GM19035 (cell line): ENCODE results near the gene CLDN19.
"Not testable (repeated sequence)": the region's sequence is repeated elsewhere in the genome, so short reads cannot be mapped to it uniquely, and the experiment has no call there.

Experiments used
- ATAC-seq: cut with Tn5 transposase; IDR thresholded peaks from one replicate; pipeline ENCODE4 v1.9.1; 2021; ENCODE audit not compliant: unreplicated experiment

The CLDN19 gene

DNA sequence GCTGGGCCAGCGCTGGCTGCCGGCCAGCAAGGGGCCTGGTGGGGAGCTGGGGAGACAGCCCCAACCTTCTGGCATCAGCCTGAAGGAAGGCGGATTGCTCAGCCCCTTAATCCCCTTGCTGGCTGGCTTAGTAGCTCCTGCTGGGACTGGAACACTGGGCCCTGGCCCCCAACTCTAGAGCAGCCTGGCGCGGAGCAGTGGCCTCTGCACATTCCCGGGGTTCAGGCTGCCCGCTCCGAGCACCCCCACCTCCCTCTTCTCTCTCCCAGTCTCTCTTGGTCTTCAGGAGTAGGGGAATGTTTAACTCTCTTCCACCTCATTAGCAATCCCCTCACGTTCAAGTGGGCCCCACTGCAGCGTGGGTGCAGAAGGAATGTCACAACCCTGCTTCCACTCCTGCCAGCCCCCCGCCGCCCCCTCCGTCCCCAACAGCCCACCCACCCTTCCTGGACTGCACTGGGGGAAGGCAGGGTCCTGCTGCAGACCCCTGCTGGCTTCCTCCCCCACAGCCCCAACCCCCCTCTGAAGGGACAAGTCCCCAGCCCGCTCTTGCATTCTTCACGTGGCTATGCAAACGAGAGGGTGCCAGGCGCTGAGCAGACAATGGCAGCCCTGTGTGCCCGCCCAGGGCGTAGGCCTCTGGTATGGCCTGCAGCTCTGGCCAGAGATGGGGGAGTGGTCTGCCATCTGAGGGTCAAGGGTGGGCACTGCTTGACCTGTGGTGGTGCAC is 980 bp upstream of the CLDN19 start:
- ATAC-seq, result no peak

DNA sequence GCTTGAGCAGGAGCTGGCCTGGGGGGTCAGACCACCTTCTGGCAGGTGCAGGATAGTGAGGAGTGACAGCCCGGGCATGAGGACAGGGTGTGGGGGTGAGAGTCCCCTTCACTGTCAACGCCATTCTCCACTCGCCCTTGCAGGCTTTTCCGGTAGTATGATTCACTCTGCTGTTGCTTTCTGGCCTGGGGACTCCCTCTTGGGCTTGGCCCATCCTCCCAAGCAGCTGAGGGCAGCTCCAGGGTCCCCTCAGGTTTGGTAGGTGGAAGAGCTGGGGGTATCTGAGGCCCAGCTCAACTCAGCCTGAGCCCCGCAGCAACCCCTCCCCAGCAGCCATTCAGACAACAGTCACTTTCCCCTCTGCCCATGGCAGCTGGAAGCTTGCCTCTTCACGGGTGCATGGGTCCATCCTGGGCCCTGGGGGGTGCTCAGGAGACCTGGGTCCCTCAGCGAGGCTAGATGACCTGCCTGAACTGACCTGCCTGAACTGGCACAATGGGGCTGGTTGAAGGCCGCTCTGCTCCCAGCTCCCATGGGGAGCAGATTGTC is 1.3 kb downstream of the CLDN19 start:
- no peak for ATAC-seq

DNA sequence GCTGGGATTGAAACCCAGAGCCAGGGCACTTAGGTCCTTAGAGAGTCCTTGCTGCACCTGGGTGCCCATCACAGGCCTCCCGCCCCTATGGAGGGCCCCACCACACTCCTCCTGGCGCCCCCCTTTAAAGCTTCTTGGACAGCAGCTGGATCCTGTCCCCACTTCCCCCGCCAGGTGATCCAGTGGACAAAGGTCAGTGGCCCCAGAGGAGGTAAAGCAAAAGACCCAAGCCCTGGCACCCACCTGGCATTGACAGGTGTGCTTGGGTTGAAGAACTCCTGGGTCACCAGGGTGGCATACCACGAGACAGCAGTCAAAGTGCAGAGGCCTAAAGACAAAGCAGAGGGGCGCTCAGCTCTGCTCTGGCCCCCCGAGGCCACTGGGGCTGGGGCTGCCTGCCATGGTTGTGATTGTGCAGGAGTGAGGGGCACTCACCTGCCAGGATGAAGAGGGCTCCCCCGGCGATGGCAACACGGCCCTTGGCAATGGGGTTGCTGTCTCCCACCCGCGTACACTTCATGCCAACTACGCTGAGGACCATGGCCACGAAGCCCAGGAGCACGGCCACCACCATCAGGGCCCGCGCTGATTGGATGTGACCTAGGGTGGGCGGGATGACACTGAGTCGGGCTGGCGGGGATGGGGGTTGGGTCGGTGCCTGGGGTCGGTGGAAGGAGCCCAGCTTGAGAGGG is 1.9 kb downstream of the CLDN19 start:
- ATAC-seq, result no peak

DNA sequence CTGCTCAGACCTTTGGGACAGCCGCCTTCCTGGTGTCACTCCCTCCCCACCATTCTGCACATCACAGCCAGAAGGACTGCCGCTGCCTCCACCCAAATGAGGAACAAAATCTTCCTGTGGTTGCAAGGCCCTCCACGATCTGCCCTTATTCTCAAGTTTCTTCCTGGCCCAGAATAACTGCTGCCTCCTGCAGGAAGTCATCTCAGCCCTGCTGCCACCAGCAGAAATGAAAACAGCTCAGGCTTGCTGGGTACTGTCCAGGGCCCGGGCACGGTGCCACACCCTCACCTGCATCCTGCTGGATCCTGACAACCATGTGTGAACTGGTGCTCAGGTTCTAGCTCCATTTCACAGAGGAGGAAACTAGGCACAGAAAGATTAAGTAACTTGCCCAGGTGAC is 2.8 kb downstream of the CLDN19 start:
- ATAC-seq, result no peak

DNA sequence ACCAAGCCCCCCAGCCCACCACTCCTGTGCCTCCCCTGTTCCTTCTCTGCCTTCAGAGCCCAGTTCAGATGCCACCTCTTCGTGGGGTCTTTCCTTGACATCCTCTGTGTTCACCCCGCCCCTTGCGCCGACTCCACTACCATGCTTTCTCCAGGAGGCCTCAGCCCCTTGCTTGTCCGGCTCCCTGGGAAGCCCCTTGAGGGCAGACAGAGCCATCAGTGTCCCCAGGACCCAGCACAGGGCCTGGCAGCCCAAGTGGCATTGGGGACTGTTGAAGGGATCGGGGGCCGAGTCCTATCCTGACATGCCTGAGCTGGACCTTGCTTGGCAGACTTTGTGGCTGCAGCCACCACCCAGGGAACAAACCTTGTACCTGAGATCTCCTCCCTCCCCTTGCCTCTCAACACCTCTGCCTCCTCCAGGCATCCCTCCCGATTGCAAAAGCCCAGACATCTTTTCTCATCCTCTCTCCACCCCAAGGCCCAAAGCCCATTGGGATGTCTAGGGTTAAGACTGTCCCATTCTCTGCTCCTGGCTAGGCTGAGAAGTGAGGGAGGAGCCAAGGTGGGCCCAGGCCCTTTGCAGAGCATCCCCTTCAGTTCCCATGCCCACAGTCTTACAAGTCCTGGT is 3.4 kb downstream of the CLDN19 start:
- ATAC-seq, result no peak

DNA sequence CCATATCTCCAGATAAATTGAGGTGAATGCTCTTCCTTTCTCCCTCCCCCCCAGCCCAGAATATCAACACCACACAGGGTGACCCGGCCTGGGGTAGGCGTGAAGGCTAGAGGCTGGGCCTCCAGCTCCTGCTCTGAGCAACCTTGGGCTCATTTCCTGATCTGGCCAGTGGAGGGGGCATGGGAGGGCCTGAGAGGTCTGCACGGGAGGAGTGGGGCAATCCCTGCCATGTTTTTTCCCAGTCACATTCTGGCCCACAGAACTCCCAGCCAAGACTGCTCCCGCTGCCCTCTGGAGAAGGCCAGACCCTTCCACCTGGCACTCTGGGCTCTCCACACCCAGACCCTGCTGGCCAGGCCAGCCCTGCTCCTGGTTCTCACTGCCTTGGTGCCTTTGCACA is 3.9 kb downstream of the CLDN19 start:
- no peak for ATAC-seq

DNA sequence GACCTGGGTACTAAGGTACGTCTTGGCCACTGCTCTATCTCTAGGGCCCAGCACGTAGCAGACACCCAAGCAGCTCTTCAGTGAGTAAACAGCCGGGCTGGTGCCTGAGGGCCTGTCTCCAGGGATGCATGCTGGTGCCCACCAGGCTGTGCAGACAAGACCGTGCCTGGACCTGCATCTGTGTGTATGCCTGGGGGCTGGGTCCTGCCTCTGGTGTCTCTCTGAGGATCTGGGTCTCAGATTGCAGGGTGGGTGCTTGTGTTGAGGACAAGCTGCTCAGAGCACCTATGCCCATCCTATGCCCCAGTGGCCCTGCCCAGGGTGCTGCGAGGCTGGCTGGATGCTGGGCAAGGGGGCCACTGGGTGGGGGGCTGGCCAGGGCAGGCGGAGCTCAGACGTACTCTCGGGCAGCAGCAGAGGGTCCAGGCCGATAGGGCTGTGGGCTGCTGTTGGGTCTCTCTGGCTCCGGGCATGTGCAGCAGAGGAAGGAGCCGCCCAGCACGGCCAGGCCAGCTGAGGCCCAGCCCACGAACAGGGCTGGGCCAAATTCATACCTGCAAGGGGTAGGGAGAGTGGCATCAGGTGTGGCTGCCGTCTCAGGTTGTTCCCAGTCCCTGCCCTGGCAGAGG is 4.4 kb downstream of the CLDN19 start:
- ATAC-seq, result no peak

DNA sequence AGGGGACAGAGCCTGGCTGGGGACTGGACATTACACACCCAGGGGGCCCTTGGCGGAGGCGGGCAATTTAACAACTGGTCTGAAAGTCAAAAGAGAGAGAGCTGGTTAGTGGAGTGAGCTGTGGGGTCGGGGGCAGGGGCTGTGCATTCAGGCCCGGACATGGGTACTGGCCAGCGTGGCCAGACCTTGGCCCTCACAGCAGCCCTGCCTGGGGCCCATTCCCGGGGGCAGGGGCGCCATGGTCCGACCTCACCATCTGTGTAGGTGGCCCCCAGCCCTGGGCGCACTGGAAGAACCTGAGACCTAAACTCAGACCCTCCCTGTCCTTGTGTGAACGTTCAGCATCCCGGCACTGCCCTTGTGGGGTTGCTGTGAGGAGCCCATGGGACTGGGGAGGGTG is 5.0 kb downstream of the CLDN19 start:
- no peak for ATAC-seq

DNA sequence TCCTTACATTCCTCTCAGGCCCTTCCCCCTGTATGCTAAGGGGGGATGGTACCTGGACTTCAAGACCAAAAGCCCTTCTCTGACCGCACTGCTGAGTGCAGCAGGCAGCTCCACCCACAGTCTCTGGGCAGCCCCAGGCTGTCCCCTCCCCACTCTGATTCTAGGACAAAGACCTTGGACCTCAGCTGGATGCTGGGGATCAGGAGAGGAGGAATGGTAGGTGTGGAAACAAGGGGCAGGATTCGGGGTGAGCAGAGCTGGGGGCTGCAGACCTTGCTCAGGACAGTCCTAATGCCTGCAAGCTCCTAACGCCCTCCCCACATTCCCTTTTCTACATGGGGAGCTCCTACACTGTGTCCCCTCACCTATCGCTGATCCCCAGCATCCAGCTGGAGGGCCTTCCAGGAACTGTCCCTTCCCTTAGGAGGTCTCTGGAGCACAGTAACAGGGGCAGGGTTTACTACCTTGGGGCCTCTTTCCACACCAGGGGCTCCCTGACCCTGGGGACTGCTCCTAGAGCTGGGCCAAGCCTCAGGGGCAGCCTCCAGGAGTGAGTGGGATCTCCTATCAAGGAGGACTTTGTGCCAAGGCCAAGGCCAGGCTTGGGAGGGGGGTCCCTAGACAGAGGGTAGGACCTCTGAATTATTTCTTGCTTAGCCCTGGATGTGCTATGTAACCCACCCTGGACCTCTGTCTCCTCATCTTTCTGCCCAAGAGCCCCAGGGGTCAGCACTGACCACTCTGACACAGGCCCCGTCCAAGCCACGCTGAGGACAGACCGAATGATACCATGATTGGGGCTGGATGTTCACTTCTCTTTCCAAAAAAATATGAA is 5.6 kb downstream of the CLDN19 start:
- ATAC-seq, result no peak

DNA sequence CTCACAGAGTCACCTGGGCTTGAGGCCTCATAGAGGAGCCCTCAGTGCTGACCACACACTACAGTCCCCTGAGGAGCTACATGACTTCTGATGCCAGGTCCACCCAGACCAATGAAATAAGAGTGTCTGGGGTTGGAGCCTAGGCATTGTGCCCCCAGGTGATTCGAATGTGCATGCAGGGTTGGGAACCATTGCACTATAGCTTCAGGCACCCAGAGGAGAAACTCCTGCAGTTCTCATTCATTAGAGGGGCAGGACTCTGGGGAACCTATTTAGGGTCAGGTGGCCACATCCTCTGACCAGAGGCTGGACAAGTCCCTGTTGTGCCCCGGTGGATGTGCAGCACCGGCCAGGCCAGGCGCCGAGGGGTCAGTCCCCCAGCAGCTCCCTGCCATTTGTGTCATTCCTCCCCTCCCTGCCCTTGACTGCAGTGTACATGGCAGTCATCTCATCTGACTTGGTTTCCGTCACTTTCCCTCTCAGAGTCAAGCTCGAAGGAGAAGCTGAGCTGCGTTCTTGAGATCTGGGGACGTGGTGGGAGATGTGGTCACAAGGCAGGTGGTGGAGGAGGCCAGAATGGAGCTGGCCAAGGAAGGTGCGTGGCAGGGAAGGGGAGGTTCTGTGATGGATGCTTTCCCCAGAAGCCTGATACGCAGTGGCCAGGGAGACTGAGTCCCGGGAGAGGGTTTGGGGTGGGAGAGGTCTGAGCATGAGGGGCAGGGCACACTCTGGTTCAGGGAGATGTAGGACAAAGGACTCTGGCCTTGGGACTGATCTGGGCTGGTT is 6.4 kb downstream of the CLDN19 start:
- no peak for ATAC-seq

DNA sequence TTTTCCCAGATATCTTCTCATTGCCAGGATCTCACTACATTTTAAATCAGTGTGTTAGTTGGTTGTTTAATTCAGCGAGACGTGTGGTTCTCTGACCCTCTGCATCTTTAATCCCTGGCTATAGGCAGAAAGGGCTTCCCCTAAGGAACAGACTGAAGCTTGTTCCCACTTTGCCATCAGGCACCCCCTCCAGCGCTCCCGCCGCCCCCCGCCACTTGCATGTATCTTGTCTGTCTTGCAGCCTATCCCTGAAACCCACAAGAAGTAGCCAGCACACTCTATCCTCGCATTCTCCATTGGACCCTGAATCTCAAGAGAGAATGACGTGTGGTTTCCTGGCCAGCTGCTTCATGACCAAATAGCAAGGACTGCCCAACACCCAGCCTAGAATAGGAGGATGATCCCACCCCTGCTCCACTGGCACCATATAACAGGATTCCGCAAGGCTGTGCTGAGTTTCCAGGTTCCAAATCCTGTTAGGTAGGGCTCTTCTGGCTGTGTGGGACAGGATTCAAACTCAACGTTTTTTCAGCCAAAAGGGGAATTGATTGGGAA is 7.8 kb downstream of the CLDN19 start:
- ATAC-seq, result no peak

DNA sequence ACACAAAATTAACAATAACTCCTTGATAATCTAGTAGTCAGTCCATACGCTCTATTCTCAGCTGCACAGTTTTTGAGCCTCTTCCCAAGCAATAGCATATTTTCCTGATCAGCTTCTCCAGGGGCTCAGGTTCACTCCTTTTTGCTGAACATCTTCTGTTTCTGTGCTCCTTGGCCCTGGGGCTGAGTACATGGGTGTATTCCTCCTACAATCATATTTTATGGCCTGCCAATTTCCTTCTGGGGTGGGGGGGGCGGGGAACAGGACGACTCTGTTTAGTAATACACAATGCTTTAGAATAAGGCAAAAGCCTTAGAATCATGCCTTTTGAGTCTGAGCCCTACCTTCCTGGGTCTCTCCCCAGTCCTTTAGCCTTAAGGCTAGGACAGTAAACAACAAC is 8.5 kb downstream of the CLDN19 start:
- no peak for ATAC-seq

DNA sequence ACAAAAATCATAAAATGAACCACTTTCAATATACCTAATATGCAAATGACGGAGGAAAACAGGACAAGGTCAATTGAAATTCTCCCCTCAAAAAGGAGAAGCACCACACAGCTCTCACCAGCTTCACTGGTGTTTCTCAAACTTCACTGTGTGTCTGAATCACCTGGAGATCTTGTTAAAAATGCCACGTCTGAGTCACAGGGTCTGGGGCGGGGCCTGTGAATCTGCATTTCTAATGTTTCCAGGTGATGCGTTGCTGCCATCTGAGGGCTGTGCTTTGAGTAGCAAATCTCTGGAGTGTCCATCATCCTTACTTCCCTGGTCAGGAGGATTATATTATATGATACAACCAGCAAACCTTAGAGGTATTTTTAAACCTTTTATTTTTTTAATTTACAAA is 9.0 kb downstream of the CLDN19 start:
- ATAC-seq, result no peak

DNA sequence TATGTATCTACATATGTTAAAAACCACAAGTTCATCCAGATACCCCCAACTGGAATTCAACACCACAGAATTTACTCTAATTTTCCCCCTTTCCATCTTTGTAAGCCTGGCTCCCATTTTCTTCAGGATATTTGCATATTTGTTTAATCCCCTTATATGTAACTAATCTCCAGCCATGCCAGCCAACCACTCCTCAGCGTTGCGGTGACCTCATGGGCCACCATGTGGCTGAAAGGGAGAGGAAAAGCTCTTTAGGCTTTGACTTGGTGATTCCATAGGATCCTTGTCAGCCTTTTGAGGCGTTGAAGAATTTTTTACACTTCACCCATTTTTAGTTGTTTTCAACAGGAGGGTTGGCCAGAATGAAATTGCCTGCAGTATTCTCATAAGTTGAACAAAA is 10.0 kb downstream of the CLDN19 start:
- ATAC-seq, result no peak

DNA sequence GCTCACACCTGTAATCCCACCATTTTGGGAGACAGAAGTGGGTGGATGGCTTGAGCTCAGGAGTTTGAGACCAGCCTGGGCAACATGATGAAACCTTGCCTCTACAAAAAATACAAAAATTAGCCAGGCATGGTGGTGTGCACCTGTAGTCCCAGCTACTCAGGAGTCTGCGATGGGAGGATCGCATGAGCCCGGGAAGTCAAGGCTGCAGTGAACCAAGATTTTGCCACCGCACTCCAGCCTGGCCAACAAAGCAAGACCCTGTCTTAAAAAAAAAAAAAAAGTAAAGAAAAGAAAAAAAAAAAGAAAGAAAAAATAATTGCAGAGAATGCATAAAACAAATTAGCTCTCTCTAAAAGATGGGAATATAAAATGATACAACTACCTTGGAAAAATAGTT is 14.2 kb downstream of the CLDN19 start:
- not testable (repeated sequence) for ATAC-seq

DNA sequence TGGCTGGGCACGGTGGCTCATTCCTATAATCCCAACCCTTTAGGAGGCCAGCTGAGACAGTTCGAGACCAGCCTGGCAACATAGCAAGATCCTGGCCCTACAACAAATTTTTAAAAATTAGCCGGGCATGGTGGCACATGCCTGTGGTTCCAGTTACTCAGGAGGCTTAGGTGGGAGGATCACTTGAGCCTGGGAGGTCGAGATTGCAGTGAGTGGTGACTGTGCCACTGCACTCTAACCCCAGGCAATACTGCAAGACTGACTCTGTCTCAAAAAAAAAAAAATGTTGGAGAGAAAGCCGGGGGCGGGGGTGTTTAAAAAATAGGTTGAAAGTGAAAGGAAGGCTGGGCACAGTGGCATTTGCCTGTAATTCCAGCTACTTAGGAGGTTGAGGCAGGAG is 16.5 kb downstream of the CLDN19 start:
- no peak for ATAC-seq

DNA sequence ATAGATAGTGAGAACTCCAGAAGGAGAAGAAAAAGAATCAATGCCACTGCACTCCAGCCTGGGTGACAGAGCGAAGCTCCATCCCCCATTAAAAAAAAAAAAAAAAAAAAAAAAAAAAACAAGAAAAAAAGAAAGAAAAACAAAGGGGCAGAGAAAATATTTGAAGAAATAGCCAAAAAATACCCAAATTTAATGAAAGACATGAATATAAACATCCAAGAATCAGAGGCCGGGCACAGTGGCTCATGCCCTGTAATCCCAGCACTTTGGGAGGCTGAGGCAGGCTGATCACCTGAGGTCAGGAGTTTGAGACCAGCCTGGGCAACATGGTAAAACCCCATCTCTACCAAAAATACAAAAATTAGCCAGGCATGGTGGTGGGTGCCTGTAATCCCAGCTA is 17.6 kb downstream of the CLDN19 start:
- ATAC-seq, result not testable (repeated sequence)

DNA sequence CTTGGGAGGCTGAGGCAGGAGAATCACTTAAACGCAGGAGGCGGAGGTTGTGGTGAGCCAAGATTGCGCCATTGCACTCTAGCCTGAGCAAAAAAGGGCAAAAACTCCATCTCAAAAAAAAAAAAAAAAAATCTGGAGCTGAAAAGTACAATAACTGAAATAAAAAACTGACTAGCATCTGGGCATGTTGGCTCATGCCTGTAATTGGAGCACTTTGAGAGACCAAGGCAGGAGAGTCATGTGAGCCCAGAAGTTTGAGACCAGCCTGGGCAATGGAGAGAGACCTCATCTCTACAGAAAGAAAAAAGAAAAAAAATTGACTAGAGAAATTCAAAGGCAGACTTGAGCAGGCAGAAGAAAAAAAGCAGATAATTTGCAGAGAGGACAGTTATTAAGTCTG is 18.1 kb downstream of the CLDN19 start:
- no peak for ATAC-seq

DNA sequence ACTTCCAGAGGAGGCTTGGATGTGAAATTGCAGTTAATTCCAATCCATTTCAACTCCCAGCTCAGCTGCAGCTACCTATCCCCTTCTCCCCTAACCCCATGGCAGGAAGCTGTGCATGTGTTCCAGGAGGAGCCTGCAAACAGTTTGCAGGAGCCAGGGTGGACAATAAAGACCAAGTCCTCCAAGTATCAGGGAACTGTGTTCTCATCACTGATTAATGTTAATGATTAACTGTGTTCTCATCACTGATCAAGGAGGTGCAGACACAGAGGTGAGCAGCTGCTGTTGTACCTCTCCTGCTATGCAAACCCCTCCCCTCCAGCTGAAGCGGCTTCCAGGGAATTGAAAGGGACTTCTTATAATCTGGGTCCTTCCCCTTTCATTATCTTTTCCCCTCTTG is 19.2 kb downstream of the CLDN19 start:
- ATAC-seq, result no peak

DNA sequence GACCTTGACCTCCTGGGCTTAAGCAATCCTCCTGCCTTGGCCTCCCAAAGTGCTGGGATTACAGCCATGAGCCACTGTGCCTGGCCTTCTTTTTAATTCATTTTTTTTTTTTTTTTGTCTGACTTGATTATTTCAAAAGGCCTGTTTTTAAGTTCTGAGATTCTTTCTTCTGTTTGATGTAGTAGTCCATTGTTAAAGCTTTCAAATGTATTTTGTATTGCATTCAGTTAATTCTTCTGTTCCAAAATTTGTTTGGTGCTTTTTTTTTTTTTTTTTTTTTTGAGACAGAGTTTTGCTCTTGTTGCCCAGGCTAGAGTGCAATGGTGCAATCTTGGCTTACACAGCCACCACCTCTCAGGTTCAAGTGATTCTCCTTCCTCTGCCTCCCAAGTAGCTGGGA is 25.6 kb downstream of the CLDN19 start:
- ATAC-seq, result not testable (repeated sequence)
